Endothelial cell of umbilical vein (primary cell): ENCODE data around the gene CNN1. TPM values are rescaled to one million over a fixed set of nuclear protein-coding genes. Genes with fewer than 3 reads are reported as not detected.

ENCODE experiments used
- BruUV-seq: library from RNA; stranded (reverse); fragments of 400-500 nt; replicated peaks from 2 replicates; lab custom pipeline; 2021; lab: Mats Ljungman, UMichigan
- CTCF ChIA-PET: fragments of 300-600, 350-600 bp; sonication (Branson Sonifier 250); formaldehyde crosslinking; loops from one replicate; lab custom pipeline; 2021; ENCODE audit warnings: antibody characterized with exemption, inconsistent platforms; lab: Charles Lee
- POLR2A ChIA-PET: fragments of 300-600, 350-600 bp; sonication (Branson Sonifier 250); formaldehyde crosslinking; loops from one replicate; lab custom pipeline; 2021; ENCODE audit warnings: antibody characterized with exemption, inconsistent platforms; lab: Charles Lee
- DNase-seq: peaks from one replicate; pipeline ENCODE4 v3.0.0-alpha.2; 2011; ENCODE audit warnings: low read depth, low spot score
- FAIRE-seq: peaks from 2 replicates; lab custom pipeline; 2011; peaks lifted over from hg19 to GRCh38; lab: Jason Lieb, UNC
- H2AFZ ChIP-seq: 2 replicates; pipeline ENCODE4 v1.6.0; 2012; ENCODE audit warnings: low read depth, low read length, control low read depth, inconsistent platforms
- H3K27ac ChIP-seq: 2 replicates; pipeline ENCODE4 v1.5.1; 2011; ENCODE audit warnings: low read depth, mild to moderate bottlenecking, control low read depth, low read length, moderate library complexity; ENCODE audit not compliant: insufficient read depth
- H3K27me3 ChIP-seq, 2 experiments: 2 replicates each; pipeline versions ENCODE4 v1.6.0 to v1.6.1; 2011; ENCODE audit warnings: low read length in 2 of 2, mixed read lengths in 1 of 2; ENCODE audit not compliant: control insufficient read depth in 2 of 2, insufficient read depth in 2 of 2
- H3K36me3 ChIP-seq, 2 experiments: 2 replicates in 1 of 2; 3 replicates in 1 of 2; pipeline ENCODE4 v1.5.1; 2011; ENCODE audit warnings: low read length in 2 of 2, mild to moderate bottlenecking in 1 of 2, moderate library complexity in 1 of 2; ENCODE audit not compliant: control insufficient read depth in 2 of 2, insufficient read depth in 2 of 2; ENCODE audit errors: extremely low read depth in 1 of 2
- H3K4me1 ChIP-seq: 3 replicates; pipeline ENCODE4 v1.5.1; 2011; ENCODE audit warnings: mild to moderate bottlenecking, low read length; ENCODE audit not compliant: control insufficient read depth, insufficient read depth; ENCODE audit errors: extremely low read depth
- H3K4me2 ChIP-seq: 2 replicates; pipeline ENCODE4 v1.6.1; 2011; ENCODE audit warnings: low read length, control low read depth, mixed read lengths; ENCODE audit not compliant: insufficient read depth
- H3K4me3 ChIP-seq, 3 experiments: fragments of 200-600 bp in 1 of 3; sonication (generic), shearing (Covaris generic) in 1 of 3; replicated peaks in 1 of 3; 2 replicates each; pipeline ENCODE4 v1.5.1; 2011 to 2016; ENCODE audit warnings: control low read depth in 3 of 3, low read length in 3 of 3, mild to moderate bottlenecking in 2 of 3, inconsistent platforms in 1 of 3, low read depth in 1 of 3, moderate library complexity in 1 of 3; ENCODE audit not compliant: insufficient read depth in 1 of 3
- H3K79me2 ChIP-seq: 2 replicates; pipeline ENCODE4 v1.6.0; 2012; ENCODE audit warnings: low read length, inconsistent platforms; ENCODE audit not compliant: control insufficient read depth, insufficient read depth
- H3K9ac ChIP-seq: replicated peaks from 2 replicates; pipeline ENCODE3; 2011; ENCODE audit warnings: low read length, control low read depth; ENCODE audit not compliant: insufficient read depth; ENCODE audit errors: extremely low read depth
- H3K9me1 ChIP-seq: replicated peaks from 3 replicates; pipeline ENCODE4 v1.6.0; 2011; ENCODE audit warnings: mild to moderate bottlenecking, low read length; ENCODE audit not compliant: control insufficient read depth, insufficient read depth; ENCODE audit errors: extremely low read depth
- H3K9me3 ChIP-seq: replicated peaks from 2 replicates; pipeline ENCODE4 v1.5.1; 2012; ENCODE audit warnings: low read length, inconsistent platforms; ENCODE audit not compliant: control insufficient read depth, insufficient read depth
- H4K20me1 ChIP-seq: replicated peaks from 2 replicates; pipeline ENCODE3; 2011; ENCODE audit warnings: mild to moderate bottlenecking, low read length; ENCODE audit not compliant: control insufficient read depth, insufficient read depth; ENCODE audit errors: extremely low read depth
- CTCF ChIP-seq, 2 donors: IDR thresholded peaks; 1 replicate in 1 of 2; 2 replicates in 1 of 2; pipeline ENCODE4 v1.5.1; 2011; ENCODE audit warnings: low read length in 2 of 2, mild to moderate bottlenecking in 2 of 2, moderate library complexity in 2 of 2, control low read depth in 1 of 2, inconsistent platforms in 1 of 2, low read depth in 1 of 2; ENCODE audit not compliant: insufficient read depth in 1 of 2; ENCODE audit errors: extremely low read depth in 1 of 2
- EZH2 ChIP-seq: IDR thresholded peaks from 2 replicates; pipeline ENCODE4 v1.6.1; 2012; ENCODE audit warnings: borderline replicate concordance, low read depth, mild to moderate bottlenecking, moderate library complexity, low read length, inconsistent platforms; ENCODE audit not compliant: severe bottlenecking
- GATA2 ChIP-seq: IDR thresholded peaks from 2 replicates; pipeline ENCODE4 v1.7.0; 2011; ENCODE audit warnings: low read depth, mild to moderate bottlenecking, moderate library complexity, mixed read lengths, low read length; ENCODE audit not compliant: insufficient read length, insufficient read depth
- JUN ChIP-seq: IDR thresholded peaks from 2 replicates; pipeline ENCODE4 v1.6.1; 2011; ENCODE audit warnings: borderline replicate concordance, low read depth; ENCODE audit not compliant: insufficient read length, insufficient read depth
- MAX ChIP-seq: IDR thresholded peaks from 2 replicates; pipeline ENCODE4 v1.6.1; 2011; ENCODE audit not compliant: insufficient read depth, insufficient read length
- MYC ChIP-seq: IDR thresholded peaks from one replicate; pipeline ENCODE4 v1.6.1; 2011; ENCODE audit warnings: mild to moderate bottlenecking, low read depth, low read length
- POLR2A ChIP-seq: IDR thresholded peaks from 2 replicates; pipeline ENCODE4 v1.6.1; 2012; ENCODE audit warnings: low read depth, mild to moderate bottlenecking, control low read depth, low read length
- POLR2AphosphoS5 ChIP-seq: IDR thresholded peaks from 2 replicates; pipeline ENCODE4 v1.6.1; 2012; ENCODE audit warnings: low read depth, mild to moderate bottlenecking, control low read depth, low read length, moderate library complexity; ENCODE audit not compliant: insufficient read depth
- dilution Hi-C: fragments of 300-500 bp; cut with MboI; formaldehyde crosslinking; loops from one replicate; pipeline ENCODE4 v1.15.0; 2019; ENCODE audit warnings: low sequenced_read_pairs; ENCODE audit not compliant: extremely low pct_ligation_motif_present
- intact Hi-C: fragments of 100-400 bp; cut with micrococcal nuclease; formaldehyde crosslinking; loops from one replicate; pipeline ENCODE4 v1.10.0; 2022
- polyA plus RNA-seq, 4 experiments: library from polyadenylated mRNA; depleted of rRNA in 3 of 4; stranded (reverse) in 3 of 4; unstranded in 1 of 4; fragments of >200 nt; gene quantifications; 2 replicates each; pipeline versions ENCODE4 v1.2.1 to v1.2.3, GENCODE V29; 2011 to 2012; ENCODE audit warnings: missing spikeins in 1 of 4
- total RNA-seq: library from RNA; stranded (reverse); gene quantifications from 2 replicates; pipeline ENCODE4 v1.2.3, GENCODE V29; 2021

CNN1 gene
- total and polyA plus RNA-seq, 2 donors (not counting 3 experiments of a cell fraction or from before 2014, with no cell fraction given) = 0.76 TPM; not detected in 1

- FAIRE-seq (peak; percentile 43), DNase-seq (no peak)
- ChIA-PET CTCF (no interaction called here), POLR2A (no interaction called here)
- Histone ChIP-seq H4K20me1 (no peaks in the 10 kb centered on the region), H3K9me3 (no peaks in the 10 kb centered on the region), H3K4me2 (peak overlapping the region; percentile 89), H3K79me2 (no peaks in the 10 kb centered on the region), H3K4me3 (peak overlapping the region; percentile 38 to 71 (median 71)), H3K9me1 (no peaks in the 10 kb centered on the region), H3K9ac (peak overlapping the region; percentile 8), H3K4me1 (peaks cover 10% of the 10 kb centered on the region), H2AFZ (peak overlapping the region; percentile 54), H3K27ac (peak overlapping the region; percentile 81), H3K36me3 (no peaks in the 10 kb centered on the region), H3K27me3 (no peaks in the 10 kb centered on the region)
- intact Hi-C loops = loop anchor here (1.0 kb wide), 2 partner anchors 25 to 55 kb away; partner anchors contain the start of genes ECSIT and ELOF1
- no peak for TF ChIP-seq GATA2
- no peak for TF ChIP-seq POLR2AphosphoS5
- TF ChIP-seq MYC = no peak
- TF ChIP-seq POLR2A = no peak
- TF ChIP-seq JUN = no peak
- no peak for TF ChIP-seq EZH2
- no peak for TF ChIP-seq CTCF (IDR thresholded peaks at IDR 0.05; ENCODE audit: extremely low read depth in 1 of 2, insufficient read depth in 1 of 2, low read depth in 1 of 2, low read length in 2 of 2)
- no peak for TF ChIP-seq MAX
- BruUV-seq = TSS peak; percentile 33
- dilution Hi-C loops = no loop called here
Measured at GRCh38 chr19:11504502-11505031, 34.1 kb upstream of the CNN1 start.
